Right cardiac atrium (tissue), 5 donors: ENCODE data around the gene MSL2. TPM values are rescaled to one million over a fixed set of nuclear protein-coding genes. Genes with fewer than 3 reads are reported as not detected.
"Not testable (repeated sequence)": the region's sequence is repeated elsewhere in the genome, so short reads cannot be mapped to it uniquely, and the experiment has no call there.

Source experiments
- ATAC-seq, 2 donors: fragments of 200-7000 bp; cut with Tn5 transposase; one replicate each; pipeline versions ENCODE4 v1.8.0 to v1.9.1; 2020; ENCODE audit warnings: moderate library complexity in 2 of 2, mild to moderate bottlenecking in 1 of 2
- DNase-seq, 3 donors: peaks; one replicate each; pipeline ENCODE4 v3.0.0-alpha.2; 2020
- H3K27ac ChIP-seq: one replicate; pipeline ENCODE4 v1.5.1; 2013; ENCODE audit warnings: mild to moderate bottlenecking, low read length, control low read depth, moderate library complexity
- H3K27me3 ChIP-seq: one replicate; pipeline ENCODE4 v1.6.1; 2013; ENCODE audit not compliant: control insufficient read depth, insufficient read depth
- H3K4me1 ChIP-seq: one replicate; pipeline ENCODE4 v1.6.1; 2013; ENCODE audit warnings: low read length; ENCODE audit not compliant: control insufficient read depth, insufficient read depth
- H3K4me3 ChIP-seq: one replicate; pipeline ENCODE4 v1.5.1; 2013; ENCODE audit warnings: low read length, control low read depth
- H3K9me3 ChIP-seq: one replicate; pipeline ENCODE4 v1.6.1; 2013; ENCODE audit warnings: low read length; ENCODE audit not compliant: control insufficient read depth
- WGBS: extraction: QIAGEN DNeasy Blood & Tissue Kit; methylation state at CpG from one replicate; pipeline ENCODE4 v1.1.7; 2013; 5-methylcytosine and 5-hydroxymethylcytosine counted together
- intact Hi-C, 4 donors: fragments of 100-400 bp; cut with DNase I; formaldehyde crosslinking; loops; one replicate each; pipeline versions ENCODE4 v1.11.0 to v1.14.0; 2022 to 2023
- polyA plus RNA-seq: library from polyadenylated mRNA; stranded (reverse); fragments of 200-250 nt; gene quantifications from one replicate; pipeline ENCODE4 v1.2.3, GENCODE V29; 2013
- total RNA-seq, 4 donors: library from RNA; stranded (reverse); fragmentation: NEBNext Ultra II Directional; extraction: Animal tissue kit (Norgen Biotek cat#: 25700); gene quantifications; one replicate each; pipeline ENCODE4 v1.2.1, GENCODE V29; 2021
- donor health status: healthy with polysubstance abuse.
- donor health status: DM: no; HTN: yes; CAD: no.
- donor health status: DM: no; HTN: no; CAD: no.
- donor health status: DM: no; HTN: yes; CAD: no; lungs with severe emphysema.
- donor health status: DM: yes; HTN: yes; CAD: no.

The MSL2 gene
- total and polyA plus RNA-seq, 5 donors = 5.7 to 27.0 (median 22.6) TPM

GRCh38 chr3:136119332-136119731, 76.8 kb downstream of the MSL2 start:
- H3K27me3 ChIP-seq, intact Hi-C loops, DNase-seq, H3K4me3 ChIP-seq, ATAC-seq, H3K9me3 ChIP-seq, H3K4me1 ChIP-seq, H3K27ac ChIP-seq: not testable (repeated sequence)
- 98% methylated on average over 1 of the region's 1 CpG for WGBS

GRCh38 chr3:136114421-136114820, 81.7 kb downstream of the MSL2 start:
- H3K27me3 ChIP-seq = no peaks in the 10 kb centered on the region
- DNase-seq (no peak), ATAC-seq (no peak)
- 98% methylated on average over 2 of the region's 2 CpGs for WGBS
- H3K27ac ChIP-seq = no peak overlapping the region
- H3K4me3 ChIP-seq = no peak overlapping the region
- intact Hi-C loops = no loop called here
- no peaks in the 10 kb centered on the region for H3K4me1 ChIP-seq
- no peaks in the 10 kb centered on the region for H3K9me3 ChIP-seq

- intact Hi-C loops = no loop called here
- Histone ChIP-seq H3K9me3 (no peaks in the 10 kb centered on the region), H3K4me3 (no peak overlapping the region), H3K27me3 (no peaks in the 10 kb centered on the region), H3K27ac (no peak overlapping the region), H3K4me1 (no peaks in the 10 kb centered on the region)
- DNase-seq = no peak
- 85% methylated on average over 2 of the region's 2 CpGs for WGBS
- ATAC-seq = no peak
Measured at GRCh38 chr3:136110481-136110880, 85.7 kb downstream of the MSL2 start.

DNA sequence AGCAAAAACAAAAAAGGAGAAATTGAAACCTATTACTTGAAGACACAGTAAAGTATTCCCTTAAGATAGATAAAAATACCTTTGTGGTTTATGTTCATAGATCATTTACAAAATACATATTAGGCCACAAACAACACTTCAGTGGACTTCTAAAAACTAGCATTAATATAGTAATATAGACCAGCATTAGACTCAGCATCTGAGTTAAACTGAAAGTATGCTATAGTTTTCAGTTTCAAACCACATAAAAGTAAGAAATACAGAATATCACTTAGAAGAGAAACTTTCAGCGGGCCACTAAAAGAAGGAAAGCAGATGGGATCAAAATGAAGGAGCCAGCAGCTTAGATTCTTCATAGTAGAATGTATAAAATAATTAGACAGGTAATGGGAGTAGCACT, 86.6 kb downstream of the MSL2 start:
- intact Hi-C loops = no loop called here
- Histone ChIP-seq H3K4me3 (no peak overlapping the region), H3K27ac (no peak overlapping the region), H3K27me3 (no peaks in the 10 kb centered on the region), H3K4me1 (no peaks in the 10 kb centered on the region), H3K9me3 (no peaks in the 10 kb centered on the region)
- DNase-seq (no peak), ATAC-seq (no peak)
- WGBS = 98% methylated on average over 1 of the region's 1 CpG

DNA sequence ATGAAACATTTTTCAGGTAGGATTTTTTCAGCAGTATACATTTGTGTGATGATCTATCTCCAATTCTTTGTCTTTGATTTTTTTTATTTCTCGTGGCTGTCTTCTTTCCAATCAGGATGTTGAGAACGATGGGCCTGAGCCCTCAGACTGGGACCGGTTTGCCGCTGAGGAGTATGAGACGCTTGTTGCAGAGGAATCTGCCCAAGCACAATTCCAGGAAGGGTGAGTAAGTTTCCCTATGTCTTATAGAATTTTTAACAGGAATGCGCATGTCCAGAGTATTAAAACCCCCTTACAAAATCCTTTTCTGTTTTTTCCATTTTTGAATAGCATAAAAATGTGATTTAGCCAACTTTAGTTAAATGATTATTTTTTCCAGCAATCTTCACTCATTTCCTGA, 90.0 kb downstream of the MSL2 start:
- intact Hi-C loops = no loop called here

GRCh38 chr3:136105044-136105443, 91.1 kb downstream of the MSL2 start:
- DNase-seq (no peak), ATAC-seq (no peak)
- H3K9me3 ChIP-seq = no peaks in the 10 kb centered on the region
- no peak overlapping the region for H3K4me3 ChIP-seq
- no peaks in the 10 kb centered on the region for H3K4me1 ChIP-seq
- no peaks in the 10 kb centered on the region for H3K27me3 ChIP-seq
- intact Hi-C loops = no loop called here
- 85% methylated on average over 4 of the region's 4 CpGs for WGBS
- H3K27ac ChIP-seq = no peak overlapping the region

More for the DNA sequence above, 90.0 kb downstream of the MSL2 start:
- Histone ChIP-seq H3K27ac (no peak overlapping the region), H3K9me3 (no peaks in the 10 kb centered on the region), H3K27me3 (no peaks in the 10 kb centered on the region), H3K4me3 (no peak overlapping the region), H3K4me1 (no peaks in the 10 kb centered on the region)
- DNase-seq = no peak
- no peak for ATAC-seq
- 77% methylated on average over 6 of the region's 6 CpGs for WGBS

Other genes with a start within 250 kb of the MSL2 start
- 10 to 100 TPM; 40.9 to 89.6 (median 68.3) TPM for gene PPP2R3A, start 230.6 kb downstream of the MSL2 start, total RNA-seq
- 26.4 TPM for gene PPP2R3A, start 230.6 kb downstream of the MSL2 start, polyA plus RNA-seq
- 10 to 100 TPM; 69.3 to 78.6 (median 75.2) TPM for gene PCCB, start 54.0 kb upstream of the MSL2 start, total RNA-seq
- gene PCCB, start 54.0 kb upstream of the MSL2 start, polyA plus RNA-seq = 51.8 TPM